HepG2 (cell line): ENCODE measurements around the gene ANKRD11. TPM values are rescaled to one million over a fixed set of nuclear protein-coding genes. Genes with fewer than 3 reads are reported as not detected.

ENCODE experiments used
- ASH2L ChIP-seq: fragments of 300-600, 200-600 bp; sonication (generic); IDR thresholded peaks from 2 replicates; pipeline ENCODE4 v1.7.0; 2017; ENCODE audit warnings: low read depth, mild to moderate bottlenecking, moderate library complexity, mixed read lengths, low read length; ENCODE audit not compliant: insufficient read length
- CAMTA2 ChIP-seq: sonication (generic); formaldehyde crosslinking; IDR thresholded peaks from 2 replicates; pipeline ENCODE4 v1.4.0; 2020; ENCODE audit warnings: mild to moderate bottlenecking, missing genetic modification reagents, borderline replicate concordance
- CCDC6 ChIP-seq: sonication (generic); formaldehyde crosslinking; IDR thresholded peaks from 2 replicates; pipeline ENCODE4 v1.8.1; 2022; ENCODE audit warnings: mild to moderate bottlenecking, missing genetic modification reagents, moderate library complexity
- ETV5 ChIP-seq: IDR thresholded peaks from 2 replicates; pipeline ENCODE4 v1.6.1; 2018; ENCODE audit warnings: missing biosample characterization, missing genetic modification reagents, inconsistent platforms, borderline replicate concordance
- HMG20A ChIP-seq: IDR thresholded peaks from 2 replicates; pipeline ENCODE4 v1.6.1; 2016; ENCODE audit warnings: borderline replicate concordance
- SNAPC4 ChIP-seq: sonication (generic); formaldehyde crosslinking; IDR thresholded peaks from 2 replicates; pipeline ENCODE4 v1.4.0; 2020; ENCODE audit warnings: mild to moderate bottlenecking, missing genetic modification reagents
- U2AF2 ChIP-seq: fragments of 200-400 bp; formaldehyde crosslinking; IDR thresholded peaks from 2 replicates; pipeline ENCODE4 v1.6.1; 2017; ENCODE audit warnings: low read depth, mild to moderate bottlenecking, low read length
- ZFP37 ChIP-seq: sonication (generic); formaldehyde crosslinking; IDR thresholded peaks from 2 replicates; pipeline ENCODE4 v1.4.0; 2020; ENCODE audit warnings: missing genetic modification reagents, borderline replicate concordance
- ZHX2 ChIP-seq, 2 experiments: sonication (generic) in 1 of 2; formaldehyde crosslinking in 1 of 2; IDR thresholded peaks; 2 replicates each; pipeline versions ENCODE4 v1.6.1 to v1.9.0; 2014 to 2022; ENCODE audit warnings: antibody characterized with exemption in 1 of 2, borderline replicate concordance in 1 of 2, inconsistent platforms in 1 of 2, low read depth in 1 of 2, missing genetic modification reagents in 1 of 2
- ZKSCAN1 ChIP-seq: fragments of 150-350 bp; IDR thresholded peaks from 2 replicates; pipeline ENCODE4 v1.6.1; 2014; ENCODE audit warnings: low read length
- polyA plus RNA-seq, 8 experiments: library from polyadenylated mRNA; depleted of rRNA in 3 of 8; stranded (reverse) in 7 of 8; unstranded in 1 of 8; fragments of >200 nt; fragmentation: Illumina TruSeq in 4 of 8; extraction: Trizol in 4 of 8; gene quantifications; 2 replicates each; pipeline versions ENCODE4 v1.2.1 to v1.2.3, GENCODE V29; 2011 to 2016; ENCODE audit warnings: low read depth in 4 of 8, missing spikeins in 1 of 8, mixed read lengths in 1 of 8; ENCODE audit not compliant: insufficient read depth in 1 of 8
- total RNA-seq, 5 experiments: library from RNA; depleted of rRNA; stranded (reverse); fragments of >200 nt; fragmentation: Illumina TruSeq; extraction: Trizol; gene quantifications; 2 replicates each; pipeline ENCODE4 v1.2.3, GENCODE V29; 2016; ENCODE audit warnings: low read depth in 1 of 5
- TF ChIP-seq, protein P1 (sequence below): sonication (generic); formaldehyde crosslinking; IDR thresholded peaks from 2 replicates; pipeline ENCODE4 v1.9.0; 2022; ENCODE audit warnings: missing genetic modification reagents, mild to moderate bottlenecking, borderline replicate concordance

Gene ANKRD11
- total and polyA plus RNA-seq, 2 of the 13 experiments (the other 11 are each of a cell fraction or from before 2014, with no cell fraction given): 21.4 to 38.4 TPM

- TF ChIP-seq SNAPC4 (CRISPR knock-in tag) (no peak), ZKSCAN1 (no peak), ZHX2 (IDR thresholded peaks at IDR 0.05; ENCODE audit: low read depth) (no peak), ZHX2 (CRISPR knock-in tag; IDR thresholded peaks at IDR 0.05; ENCODE audit: borderline replicate concordance) (no peak), HMG20A (CRISPR knock-in tag) (no peak), CCDC6 (CRISPR knock-in tag) (0 out of 2 replicates have a peak, but pooled peaks have one; percentile 4), ASH2L (peak; percentile 5), ETV5 (no peak), U2AF2 (no peak), CAMTA2 (CRISPR knock-in tag) (peak; percentile 20; the same call in 1 of the 2 replicates), ZFP37 (CRISPR knock-in tag) (0 out of 2 replicates have a peak, but pooled peaks have one; percentile 7)
- TF ChIP-seq, protein P1, sequence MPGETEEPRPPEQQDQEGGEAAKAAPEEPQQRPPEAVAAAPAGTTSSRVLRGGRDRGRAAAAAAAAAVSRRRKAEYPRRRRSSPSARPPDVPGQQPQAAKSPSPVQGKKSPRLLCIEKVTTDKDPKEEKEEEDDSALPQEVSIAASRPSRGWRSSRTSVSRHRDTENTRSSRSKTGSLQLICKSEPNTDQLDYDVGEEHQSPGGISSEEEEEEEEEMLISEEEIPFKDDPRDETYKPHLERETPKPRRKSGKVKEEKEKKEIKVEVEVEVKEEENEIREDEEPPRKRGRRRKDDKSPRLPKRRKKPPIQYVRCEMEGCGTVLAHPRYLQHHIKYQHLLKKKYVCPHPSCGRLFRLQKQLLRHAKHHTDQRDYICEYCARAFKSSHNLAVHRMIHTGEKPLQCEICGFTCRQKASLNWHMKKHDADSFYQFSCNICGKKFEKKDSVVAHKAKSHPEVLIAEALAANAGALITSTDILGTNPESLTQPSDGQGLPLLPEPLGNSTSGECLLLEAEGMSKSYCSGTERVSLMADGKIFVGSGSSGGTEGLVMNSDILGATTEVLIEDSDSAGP (CRISPR knock-in tag): 0 out of 2 replicates have a peak, but pooled peaks have one; percentile 8
These were observed 993 bp upstream of the ANKRD11 start (continued) for GRCh38 chr16:89491238-89491869.
